H9 (cell line): ENCODE data around the gene SNRNP25. TPM values are rescaled to one million over a fixed set of nuclear protein-coding genes. Genes with fewer than 3 reads are reported as not detected.

Source experiments
- DNase-seq: peaks from one replicate; pipeline ENCODE4 v3.0.0-alpha.2; 2017
- H2AFZ ChIP-seq: one replicate; pipeline ENCODE4 v1.6.1; 2013; ENCODE audit warnings: mild to moderate bottlenecking, low read length, control low read depth, moderate library complexity
- H2AK5ac ChIP-seq: 2 replicates; pipeline ENCODE4 v1.6.1; 2013; ENCODE audit warnings: low read length, control low read depth, mixed read lengths; ENCODE audit not compliant: insufficient read length
- H2BK120ac ChIP-seq: one replicate; pipeline ENCODE4 v1.6.1; 2013; ENCODE audit warnings: low read depth, mild to moderate bottlenecking, low read length, control low read depth, inconsistent platforms; ENCODE audit not compliant: poor library complexity, severe bottlenecking
- H2BK12ac ChIP-seq: 2 replicates; pipeline ENCODE4 v1.6.1; 2013; ENCODE audit warnings: low read length, control low read depth, mixed read lengths, low read depth; ENCODE audit not compliant: insufficient read length
- H2BK15ac ChIP-seq: 2 replicates; pipeline ENCODE4 v1.6.1; 2013; ENCODE audit warnings: low read depth, low read length, control low read depth
- H2BK20ac ChIP-seq: one replicate; pipeline ENCODE4 v1.6.1; 2013; ENCODE audit warnings: low read depth, mild to moderate bottlenecking, low read length, control low read depth, inconsistent platforms; ENCODE audit not compliant: poor library complexity, severe bottlenecking
- H2BK5ac ChIP-seq: 2 replicates; pipeline ENCODE4 v1.6.1; 2013; ENCODE audit warnings: low read length, control low read depth, mixed read lengths; ENCODE audit not compliant: insufficient read length
- H3K14ac ChIP-seq: 2 replicates; pipeline ENCODE4 v1.6.1; 2013; ENCODE audit warnings: low read length, control low read depth; ENCODE audit not compliant: insufficient read depth
- H3K18ac ChIP-seq: 2 replicates; pipeline ENCODE4 v1.6.1; 2013; ENCODE audit warnings: low read depth, mild to moderate bottlenecking, mixed read lengths, low read length, control low read depth; ENCODE audit not compliant: insufficient read length
- H3K23ac ChIP-seq: 2 replicates; pipeline ENCODE4 v1.6.1; 2013; ENCODE audit warnings: low read length, control low read depth, mixed read lengths, low read depth; ENCODE audit not compliant: insufficient read length
- H3K23me2 ChIP-seq: 2 replicates; pipeline ENCODE4 v1.6.1; 2013; ENCODE audit warnings: low read depth, mild to moderate bottlenecking, mixed read lengths, low read length, control low read depth; ENCODE audit not compliant: insufficient read length, poor library complexity, severe bottlenecking
- H3K27ac ChIP-seq: 2 replicates; pipeline ENCODE4 v1.5.1; 2013; ENCODE audit warnings: low read length, control low read depth, mixed read lengths, low read depth; ENCODE audit not compliant: insufficient read length
- H3K27me3 ChIP-seq: 2 replicates; pipeline ENCODE4 v1.6.1; 2013; ENCODE audit warnings: low read length, control low read depth, inconsistent platforms; ENCODE audit not compliant: insufficient read depth
- H3K4ac ChIP-seq: 2 replicates; pipeline ENCODE4 v1.6.1; 2013; ENCODE audit warnings: low read depth, mild to moderate bottlenecking, control low read depth, inconsistent platforms, low read length, moderate library complexity
- H3K4me1 ChIP-seq: 2 replicates; pipeline ENCODE4 v1.6.1; 2013; ENCODE audit warnings: low read length, control low read depth, inconsistent platforms; ENCODE audit not compliant: insufficient read depth
- H3K4me2 ChIP-seq: 2 replicates; pipeline ENCODE4 v1.6.1; 2013; ENCODE audit warnings: low read length, control low read depth, mixed read lengths; ENCODE audit not compliant: insufficient read length, insufficient read depth
- H3K56ac ChIP-seq: 2 replicates; pipeline ENCODE4 v1.6.1; 2013; ENCODE audit warnings: low read depth, mild to moderate bottlenecking, mixed read lengths, low read length, control low read depth; ENCODE audit not compliant: insufficient read length
- H3K79me1 ChIP-seq: 2 replicates; pipeline ENCODE4 v1.6.1; 2013; ENCODE audit warnings: low read depth, mild to moderate bottlenecking, moderate library complexity, low read length, control low read depth, inconsistent platforms; ENCODE audit not compliant: insufficient read depth, poor library complexity, severe bottlenecking
- H3K79me2 ChIP-seq: 2 replicates; pipeline ENCODE4 v1.6.1; 2013; ENCODE audit warnings: low read length, control low read depth, inconsistent platforms; ENCODE audit not compliant: insufficient read depth
- H3K9ac ChIP-seq: 2 replicates; pipeline ENCODE4 v1.6.1; 2013; ENCODE audit warnings: low read length, control low read depth, mixed read lengths; ENCODE audit not compliant: insufficient read length; ENCODE audit errors: extremely low read depth
- H3K9me3 ChIP-seq: one replicate; pipeline ENCODE4 v1.6.1; 2013; ENCODE audit warnings: low read depth, low read length, inconsistent platforms; ENCODE audit not compliant: control insufficient read depth
- H3T11ph ChIP-seq: one replicate; pipeline ENCODE4 v1.6.1; 2013; ENCODE audit warnings: mild to moderate bottlenecking, low read length, control low read depth, inconsistent platforms
- H4K20me1 ChIP-seq: one replicate; pipeline ENCODE4 v1.6.1; 2013; ENCODE audit not compliant: control insufficient read depth, insufficient read length, insufficient read depth
- H4K5ac ChIP-seq: 2 replicates; pipeline ENCODE4 v1.6.1; 2013; ENCODE audit warnings: low read depth, mild to moderate bottlenecking, mixed read lengths, low read length, control low read depth; ENCODE audit not compliant: insufficient read length
- H4K8ac ChIP-seq: replicated peaks from 2 replicates; pipeline ENCODE4 v1.6.1; 2013; ENCODE audit warnings: low read length, control low read depth, mixed read lengths, low read depth; ENCODE audit not compliant: insufficient read length
- H4K91ac ChIP-seq: 2 replicates; pipeline ENCODE4 v1.6.1; 2013; ENCODE audit warnings: low read depth, mild to moderate bottlenecking, moderate library complexity, mixed read lengths, low read length, control low read depth; ENCODE audit not compliant: insufficient read length
- H3K27ac Mint-ChIP-seq, 3 experiments: 2 replicates in 2 of 3; 3 replicates in 1 of 3; pipeline ENCODE4 v1.8.0; 2020 to 2021; ENCODE audit warnings: mixed read lengths in 3 of 3, mild to moderate bottlenecking in 1 of 3, moderate library complexity in 1 of 3
- H3K27me3 Mint-ChIP-seq: 2 replicates; pipeline ENCODE4 v1.8.0; 2021; ENCODE audit warnings: low read depth, mild to moderate bottlenecking, moderate library complexity, mixed read lengths
- H3K36me3 Mint-ChIP-seq, 3 experiments: 2 replicates in 2 of 3; 3 replicates in 1 of 3; pipeline ENCODE4 v1.8.0; 2020 to 2021; ENCODE audit warnings: low read depth in 3 of 3, mixed read lengths in 3 of 3; ENCODE audit not compliant: insufficient read depth in 1 of 3
- H3K4me1 Mint-ChIP-seq, 2 experiments: 2 replicates each; pipeline ENCODE4 v1.8.0; 2020; ENCODE audit warnings: mixed read lengths in 2 of 2
- H3K4me3 Mint-ChIP-seq, 2 experiments: 2 replicates in 1 of 2; 3 replicates in 1 of 2; pipeline ENCODE4 v1.8.0; 2020 to 2021; ENCODE audit warnings: mild to moderate bottlenecking in 2 of 2, mixed read lengths in 2 of 2, moderate library complexity in 1 of 2
- H3K9me3 Mint-ChIP-seq, 2 experiments: 2 replicates in 1 of 2; 3 replicates in 1 of 2; pipeline ENCODE4 v1.8.0; 2020; ENCODE audit warnings: mild to moderate bottlenecking in 2 of 2, mixed read lengths in 2 of 2, moderate library complexity in 1 of 2
- CTCF ChIP-seq: fragments of 200-600 bp; sonication (generic); conservative IDR thresholded peaks from 3 replicates; pipeline ENCODE4 v1.8.0; 2021; ENCODE audit warnings: antibody characterized with exemption, mild to moderate bottlenecking
- WGBS: extraction: QIAGEN DNeasy Blood & Tissue Kit; methylation state at CpG from one replicate; pipeline ENCODE4 v1.1.7; 2013; ENCODE audit warnings: missing lambda C conversion rate, low lambda C conversion rate, mixed read lengths; ENCODE audit not compliant: insufficient read length; ENCODE audit errors: extremely low coverage; 5-methylcytosine and 5-hydroxymethylcytosine counted together
- total RNA-seq: library from RNA; stranded (reverse); gene quantifications from 2 replicates; pipeline ENCODE4 v1.2.1, GENCODE V29; 2021

SNRNP25 gene
- total RNA-seq, 1 experiment from 2014 or later: 78.5 TPM

DNA sequence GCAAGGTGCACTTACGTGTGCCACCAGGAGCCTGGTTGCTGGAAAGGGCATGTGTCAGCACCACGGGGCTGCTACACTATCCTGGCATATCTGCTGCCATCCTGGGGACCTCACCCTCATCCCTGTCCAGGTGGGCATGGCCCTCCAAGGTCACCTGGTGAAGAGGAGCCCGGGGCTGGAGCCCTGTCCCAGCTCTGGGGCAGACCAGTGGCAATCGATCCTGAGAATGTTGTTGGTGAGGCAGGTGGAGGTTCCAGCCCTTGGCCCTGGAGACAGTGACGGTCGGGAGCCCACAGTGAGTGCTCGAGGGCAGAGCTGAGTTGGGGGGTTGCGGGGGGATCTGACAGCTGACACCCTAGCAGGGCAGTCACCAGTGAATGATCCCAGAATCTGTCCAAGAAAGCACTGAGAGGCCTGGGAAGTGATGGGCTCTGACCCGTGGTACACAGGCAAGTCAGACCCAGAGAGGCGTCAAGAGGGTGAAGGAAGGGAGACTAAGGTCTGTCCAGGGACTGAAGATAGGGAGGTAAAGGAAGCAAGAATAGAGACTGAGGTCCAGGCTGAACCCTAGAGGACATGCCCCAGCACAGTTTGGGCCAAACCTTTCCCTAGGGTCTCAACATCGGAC is 17.8 kb upstream of the SNRNP25 start:
- Mint-ChIP-seq H3K27me3 (no peaks in the 10 kb centered on the region), H3K4me1 (no peaks in the 10 kb centered on the region), H3K9me3 (no peaks in the 10 kb centered on the region), H3K27ac (peak overlapping the region in 2 of 3 experiments; percentile 9 to 26; a peak in 3 of 7 replicates), H3K4me3 (no peak overlapping the region), H3K36me3 (peaks cover 5 to 26% (median 18%) of the 10 kb centered on the region in 3 experiments; a peak in 5 of 7 replicates)
- no peaks in the 10 kb centered on the region for H3K9me3 ChIP-seq
- H4K20me1 ChIP-seq: no peaks in the 10 kb centered on the region
- H3K56ac ChIP-seq: no peak overlapping the region
- H3K79me1 ChIP-seq: no peaks in the 10 kb centered on the region
- H3T11ph ChIP-seq: no peak overlapping the region
- H3K4me1 ChIP-seq: no peaks in the 10 kb centered on the region
- H3K79me2 ChIP-seq: no peaks in the 10 kb centered on the region
- no peak for DNase-seq
- no peaks in the 10 kb centered on the region for H3K27me3 ChIP-seq
- H2BK20ac ChIP-seq: no peak overlapping the region
- H2BK12ac ChIP-seq: no peak overlapping the region
- H4K8ac ChIP-seq: no peak overlapping the region
- no peak overlapping the region for H2AK5ac ChIP-seq
- H3K23me2 ChIP-seq: no peaks in the 10 kb centered on the region
- H3K4me2 ChIP-seq: no peak overlapping the region
- no peak overlapping the region for H3K9ac ChIP-seq
- no peak overlapping the region for H2BK120ac ChIP-seq
- TF ChIP-seq CTCF: no peak
- H3K4ac ChIP-seq: no peak overlapping the region
- no peak overlapping the region for H4K5ac ChIP-seq
- H3K18ac ChIP-seq: no peak overlapping the region
- no CpG with 5 or more reads among the region's 11 CpGs for WGBS
- no peak overlapping the region for H3K27ac ChIP-seq
- no peak overlapping the region for H2BK15ac ChIP-seq
- no peak overlapping the region for H2BK5ac ChIP-seq
- H2AFZ ChIP-seq: no peak overlapping the region
- H4K91ac ChIP-seq: no peak overlapping the region
- no peak overlapping the region for H3K23ac ChIP-seq
- no peak overlapping the region for H3K14ac ChIP-seq
